ENCODE measurements around the gene PAXX.

DNA sequence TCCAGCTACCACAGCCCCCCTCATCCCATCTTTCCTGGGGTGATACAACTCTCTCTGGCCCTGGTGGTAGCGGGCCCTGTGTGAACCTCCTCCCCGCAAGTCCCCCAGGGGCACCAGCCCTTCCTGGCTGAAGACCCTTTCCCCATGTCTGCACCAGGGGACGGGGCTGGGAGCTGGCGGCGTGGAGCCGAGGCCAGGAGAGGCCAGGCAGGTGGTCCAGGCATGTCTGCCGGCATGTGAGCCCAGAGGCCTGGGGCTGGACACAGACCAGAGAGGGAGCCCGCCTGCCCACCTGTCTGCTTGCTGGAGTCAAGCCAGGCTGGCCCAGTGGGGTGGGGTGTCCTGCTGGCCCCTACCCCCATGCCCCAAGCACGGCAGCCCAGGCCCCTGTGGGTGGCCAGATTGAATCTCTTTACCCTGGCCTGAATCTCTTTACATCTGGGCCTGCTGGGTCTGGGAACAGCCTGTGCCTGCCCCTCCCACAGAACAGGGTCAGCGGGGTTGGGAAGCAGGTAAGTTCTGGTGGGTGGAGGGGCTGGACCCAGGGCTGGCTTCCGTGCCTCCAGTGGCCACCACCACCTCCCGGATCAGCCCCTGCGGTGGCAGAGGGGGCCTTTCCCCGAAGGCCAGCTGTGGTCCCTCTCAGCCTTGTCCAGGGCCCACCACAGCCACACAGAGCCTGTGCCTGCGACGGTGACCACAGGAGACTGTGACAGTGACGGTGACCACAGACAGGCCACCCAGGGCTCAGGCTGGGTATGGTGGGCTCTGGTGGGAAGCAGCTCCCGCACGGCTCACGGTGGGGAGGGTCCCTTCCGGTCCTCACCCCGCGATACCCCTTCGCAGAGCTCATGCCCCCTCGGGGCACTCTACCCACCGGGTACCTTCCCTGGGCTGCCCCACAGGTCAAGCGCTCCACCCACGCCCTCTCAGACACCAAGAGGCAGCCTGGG, 33.0 kb upstream of the PAXX start:
- TF ChIP-seq CTCF (IDR thresholded peaks at IDR 0.05; ENCODE audit: borderline replicate concordance, extremely low read depth, low read length, poor library complexity, severe bottlenecking) (no peak), EZH2 (IDR thresholded peaks at IDR 0.05; ENCODE audit: borderline replicate concordance, low read depth, low read length, severe bottlenecking) (no peak)
